HL-60 (cell line): ENCODE results near the gene CFAP251.
A peak's percentile ranks its signal among the peaks of the same experiment; 100 is the strongest.

Experiments used
- DNase-seq, 2 experiments: peaks; one replicate each; pipeline ENCODE4 v3.0.0-alpha.2; 2010 to 2020; ENCODE audit warnings: low read depth in 1 of 2, low spot score in 1 of 2
- H3K27ac ChIP-seq: fragments of 250-450 bp; sonication (Bioruptor Pico); replicated peaks from 2 replicates; pipeline ENCODE4 v1.5.1; 2020; ENCODE audit warnings: mild to moderate bottlenecking, moderate library complexity
- H3K27me3 ChIP-seq: fragments of 250-450 bp; sonication (Bioruptor Pico); 2 replicates; pipeline ENCODE4 v1.5.1; 2021; ENCODE audit warnings: mild to moderate bottlenecking, moderate library complexity; ENCODE audit not compliant: insufficient read depth, poor library complexity, severe bottlenecking
- H3K4me3 ChIP-seq: replicated peaks from 2 replicates; pipeline ENCODE4 v1.5.1; 2011; ENCODE audit warnings: mild to moderate bottlenecking, control low read depth, low read length; ENCODE audit not compliant: insufficient read depth
- CTCF ChIP-seq: IDR thresholded peaks from one replicate; pipeline ENCODE4 v1.5.1; 2011; ENCODE audit warnings: low read length, control low read depth, inconsistent platforms; ENCODE audit not compliant: insufficient read depth
- GABPA ChIP-seq: IDR thresholded peaks from 2 replicates; pipeline ENCODE4 v1.6.1; 2012; ENCODE audit warnings: low read depth
- POLR2AphosphoS5 ChIP-seq: IDR thresholded peaks from 2 replicates; pipeline ENCODE4 v1.6.1; 2012; ENCODE audit warnings: low read depth
- REST ChIP-seq: IDR thresholded peaks from 2 replicates; pipeline ENCODE4 v1.6.1; 2012; ENCODE audit warnings: low read depth; ENCODE audit not compliant: insufficient replicate concordance
- SPI1 ChIP-seq: IDR thresholded peaks from 2 replicates; pipeline ENCODE4 v1.6.1; 2012; ENCODE audit warnings: low read depth, mild to moderate bottlenecking, borderline replicate concordance

Gene CFAP251

GRCh38 chr12:122001466-122002209 is 83.2 kb downstream of the CFAP251 start:
- TF ChIP-seq POLR2AphosphoS5 (no peak), REST (no peak), CTCF (no peak)
- DNase-seq: no peak
- Histone ChIP-seq H3K4me3 (no peak overlapping the region), H3K27me3 (peaks cover 4% of the 10 kb centered on the region), H3K27ac (no peak overlapping the region)

- H3K4me3 ChIP-seq: no peak overlapping the region
- H3K27ac ChIP-seq: no peak overlapping the region
- peak; percentile 84 for TF ChIP-seq POLR2AphosphoS5
- no peak for TF ChIP-seq REST
- peaks cover 4% of the 10 kb centered on the region for H3K27me3 ChIP-seq
- DNase-seq: peak in 1 of 2 experiments; percentile 59
Observed at GRCh38 chr12:122003651-122004611, 85.5 kb downstream of the CFAP251 start.

GRCh38 chr12:122004633-122005071 is 86.3 kb downstream of the CFAP251 start:
- no peak for TF ChIP-seq SPI1
- DNase-seq: no peak
- H3K27ac ChIP-seq: no peak overlapping the region
- H3K27me3 ChIP-seq: peaks cover 4% of the 10 kb centered on the region
- H3K4me3 ChIP-seq: no peak overlapping the region

- DNase-seq: no peak
- Histone ChIP-seq H3K27ac (no peak overlapping the region), H3K4me3 (no peak overlapping the region), H3K27me3 (peaks cover 4% of the 10 kb centered on the region)
- no peak for TF ChIP-seq GABPA
- no peak for TF ChIP-seq POLR2AphosphoS5
- no peak for TF ChIP-seq REST
- no peak for TF ChIP-seq CTCF
- no peak for TF ChIP-seq SPI1
Observed at GRCh38 chr12:122005252-122005776, 86.9 kb downstream of the CFAP251 start.
